HEK293 (cell line): ENCODE results near the gene CEP63.
"Not testable (repeated sequence)": the region's sequence is repeated elsewhere in the genome, so short reads cannot be mapped to it uniquely, and the experiment has no call there.

Experiments
- CTCF ChIA-PET: fragments of 350-600 bp; formaldehyde crosslinking; extraction: SDS; loops from one replicate; lab custom pipeline; 2021; ENCODE audit warnings: antibody characterized with exemption; lab: Yijun Ruan, JAX
- POLR2A ChIA-PET: fragments of 300-600 bp; formaldehyde crosslinking; extraction: SDS; loops from one replicate; lab custom pipeline; 2020; ENCODE audit warnings: antibody characterized with exemption, inconsistent platforms; lab: Yijun Ruan, JAX
- H3K27ac ChIP-seq: fragments of 200-500 bp; sonication (Bioruptor generic); 2 replicates; pipeline ENCODE4 v1.5.1; 2014; ENCODE audit warnings: low read depth, low read length, control low read depth, inconsistent platforms; ENCODE audit errors: extremely low read depth
- H3K36me3 ChIP-seq, 2 experiments: fragments of 200-500 bp in 1 of 2; sonication (Bioruptor generic) in 1 of 2; 1 replicate in 1 of 2; 2 replicates in 1 of 2; pipeline ENCODE4 v1.5.1; 2014 to 2017; ENCODE audit warnings: inconsistent platforms in 2 of 2, low read length in 2 of 2; ENCODE audit not compliant: control insufficient read depth in 2 of 2, insufficient read depth in 1 of 2
- H3K4me1 ChIP-seq: fragments of 200-500 bp; sonication (Bioruptor generic); 2 replicates; pipeline ENCODE4 v1.5.1; 2014; ENCODE audit warnings: mild to moderate bottlenecking, low read length, inconsistent platforms; ENCODE audit not compliant: control insufficient read depth, insufficient read depth
- H3K4me3 ChIP-seq: 2 replicates; pipeline ENCODE4 v1.5.1; 2011; ENCODE audit warnings: low read depth, mild to moderate bottlenecking, control low read depth, low read length, moderate library complexity
- H3K9me3 ChIP-seq: fragments of 200-500 bp; sonication (Bioruptor generic); 2 replicates; pipeline ENCODE4 v1.5.1; 2014; ENCODE audit warnings: low read depth, low read length, inconsistent platforms; ENCODE audit not compliant: control insufficient read depth, insufficient read depth
- GLI2 ChIP-seq: fragments of 450-650 bp; formaldehyde crosslinking; IDR thresholded peaks from 2 replicates; pipeline ENCODE4; 2017; ENCODE audit warnings: missing biosample characterization, missing genetic modification characterization, low read depth, borderline replicate concordance
- HOXA7 ChIP-seq: sonication (generic); formaldehyde crosslinking; IDR thresholded peaks from 2 replicates; pipeline ENCODE4 v1.8.1; 2022; ENCODE audit warnings: missing genetic modification reagents, borderline replicate concordance
- KLF1 ChIP-seq: fragments of 450-650 bp; formaldehyde crosslinking; IDR thresholded peaks from 2 replicates; pipeline ENCODE4 v1.5.1; 2016; ENCODE audit warnings: missing biosample characterization, missing genetic modification characterization
- KLF10 ChIP-seq: fragments of 450-650 bp; IDR thresholded peaks from 2 replicates; pipeline ENCODE4 v1.5.1; 2018; ENCODE audit warnings: missing biosample characterization, mild to moderate bottlenecking, missing genetic modification characterization
- KLF17 ChIP-seq: fragments of 450-650 bp; formaldehyde crosslinking; IDR thresholded peaks from 2 replicates; pipeline ENCODE4 v1.5.1; 2016; ENCODE audit warnings: missing biosample characterization, missing genetic modification characterization
- MEIS1 ChIP-seq: sonication (generic); formaldehyde crosslinking; IDR thresholded peaks from 2 replicates; pipeline ENCODE4 v1.8.1; 2022; ENCODE audit warnings: missing genetic modification reagents, mild to moderate bottlenecking, borderline replicate concordance
- OSR2 ChIP-seq: fragments of 450-650 bp; formaldehyde crosslinking; IDR thresholded peaks from 2 replicates; pipeline ENCODE4 v1.5.1; 2016; ENCODE audit warnings: missing biosample characterization, missing genetic modification characterization
- PRDM1 ChIP-seq: fragments of 450-650 bp; formaldehyde crosslinking; IDR thresholded peaks from 2 replicates; pipeline ENCODE4; 2016; ENCODE audit warnings: missing biosample characterization, missing genetic modification characterization
- RBAK ChIP-seq: fragments of 450-650 bp; formaldehyde crosslinking; IDR thresholded peaks from 2 replicates; pipeline ENCODE4 v1.5.1; 2016; ENCODE audit warnings: missing biosample characterization, missing genetic modification characterization
- TSHZ1 ChIP-seq: fragments of 450-650 bp; formaldehyde crosslinking; IDR thresholded peaks from 2 replicates; pipeline ENCODE4 v1.5.1; 2016; ENCODE audit warnings: missing biosample characterization, missing genetic modification characterization, borderline replicate concordance
- ZFP41 ChIP-seq: fragments of 450-650 bp; formaldehyde crosslinking; IDR thresholded peaks from 2 replicates; pipeline ENCODE4 v1.5.1; 2016; ENCODE audit warnings: missing biosample characterization, missing genetic modification characterization, borderline replicate concordance
- ZNF19 ChIP-seq: fragments of 450-650 bp; formaldehyde crosslinking; IDR thresholded peaks from 2 replicates; pipeline ENCODE4; 2016; ENCODE audit warnings: missing biosample characterization, missing genetic modification characterization, low read depth
- ZNF341 ChIP-seq: fragments of 450-650 bp; formaldehyde crosslinking; IDR thresholded peaks from 2 replicates; pipeline ENCODE4; 2016; ENCODE audit warnings: low read depth, missing biosample characterization, missing genetic modification characterization
- ZNF350 ChIP-seq: fragments of 450-650 bp; formaldehyde crosslinking; IDR thresholded peaks from 2 replicates; pipeline ENCODE4 v1.5.0; 2017; ENCODE audit warnings: missing biosample characterization, mild to moderate bottlenecking, missing genetic modification characterization
- ZNF366 ChIP-seq: fragments of 450-650 bp; formaldehyde crosslinking; conservative IDR thresholded peaks from 2 replicates; pipeline ENCODE4 v1.5.1; 2016; ENCODE audit warnings: missing biosample characterization, missing genetic modification characterization
- ZNF423 ChIP-seq: fragments of 450-650 bp; formaldehyde crosslinking; IDR thresholded peaks from 2 replicates; pipeline ENCODE4 v1.5.1; 2016; ENCODE audit warnings: missing biosample characterization, missing genetic modification characterization
- ZNF521 ChIP-seq: fragments of 450-650 bp; formaldehyde crosslinking; IDR thresholded peaks from 2 replicates; pipeline ENCODE4 v1.5.1; 2017; ENCODE audit warnings: missing biosample characterization, mild to moderate bottlenecking, missing genetic modification characterization
- ZNF624 ChIP-seq: fragments of 450-650 bp; formaldehyde crosslinking; IDR thresholded peaks from 2 replicates; pipeline ENCODE4 v1.5.1; 2017; ENCODE audit warnings: missing biosample characterization, missing genetic modification characterization
- ZNF747 ChIP-seq: fragments of 450-650 bp; formaldehyde crosslinking; IDR thresholded peaks from 2 replicates; pipeline ENCODE4 v1.5.1; 2016; ENCODE audit warnings: missing biosample characterization, missing genetic modification characterization
- ZNF776 ChIP-seq: fragments of 450-650 bp; formaldehyde crosslinking; IDR thresholded peaks from 2 replicates; pipeline ENCODE4 v1.5.0; 2017; ENCODE audit warnings: missing biosample characterization, missing genetic modification characterization, borderline replicate concordance
- TF ChIP-seq, protein P1 (sequence below): fragments of 450-650 bp; formaldehyde crosslinking; IDR thresholded peaks from 2 replicates; pipeline ENCODE4 v1.5.1; 2016; ENCODE audit warnings: missing biosample characterization, missing genetic modification characterization
- TF ChIP-seq, protein P2 (sequence below): fragments of 450-650 bp; formaldehyde crosslinking; IDR thresholded peaks from 2 replicates; pipeline ENCODE4 v1.5.1; 2016; ENCODE audit warnings: missing biosample characterization, missing genetic modification characterization
- TF ChIP-seq, protein P3 (sequence below): fragments of 450-650 bp; formaldehyde crosslinking; IDR thresholded peaks from 2 replicates; pipeline ENCODE4 v1.5.1; 2016; ENCODE audit warnings: missing biosample characterization, missing genetic modification characterization

The CEP63 gene

DNA sequence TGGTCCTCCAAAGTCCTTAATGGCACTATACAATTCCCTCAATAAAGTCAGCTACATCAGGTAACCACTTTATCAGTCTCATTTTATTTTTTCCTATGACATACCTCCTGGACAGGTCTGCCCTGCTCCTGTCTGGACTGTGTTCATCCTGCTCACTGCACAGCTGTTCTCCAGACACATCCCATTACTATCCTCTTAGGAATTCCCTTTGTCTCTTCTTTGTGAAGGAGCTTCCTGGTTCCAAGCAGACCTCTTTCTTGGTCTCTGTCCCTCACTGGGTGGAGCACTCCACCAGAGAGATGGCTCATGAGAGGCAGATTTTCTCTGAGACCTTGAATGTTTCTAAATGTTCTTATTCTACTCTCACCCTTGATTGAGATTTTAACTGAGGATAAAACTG lies 104.9 kb downstream of the CEP63 start (continued):
- TF ChIP-seq KLF1 (tag by site-specific recombination): no peak
- TF ChIP-seq TSHZ1 (tag by site-specific recombination): no peak
- TF ChIP-seq ZNF776 (tag by site-specific recombination): no peak

DNA sequence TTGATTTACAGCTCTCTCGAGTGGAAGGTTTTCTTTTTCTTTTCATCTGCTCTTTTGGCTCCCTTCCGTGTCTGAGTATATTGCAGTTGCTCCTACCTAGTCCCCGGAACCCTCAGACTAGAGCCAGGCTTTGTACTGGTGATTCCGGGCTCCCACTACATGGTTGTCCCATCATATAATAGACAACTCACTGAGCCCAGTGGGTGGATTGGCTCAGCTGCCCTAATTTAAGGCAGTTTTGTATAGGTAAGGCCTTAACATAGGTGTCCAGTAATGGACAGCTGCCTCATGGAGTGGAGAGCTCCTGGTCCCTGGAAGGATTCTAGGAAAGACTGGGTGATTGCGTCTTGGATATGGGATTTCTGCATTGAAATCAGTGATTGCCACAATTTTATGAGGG lies 106.9 kb downstream of the CEP63 start:
- ChIA-PET CTCF (interaction anchor here (0.6 to 2.7 kb wide), 2 partner anchors 8 to 368 kb away, joined by 3 to 13 read pairs; no protein-coding TSS in a partner anchor), POLR2A (no interaction called here)
- no peak overlapping the region for H3K4me3 ChIP-seq
- no peak overlapping the region for H3K27ac ChIP-seq
- no peak for TF ChIP-seq ZFP41 (tag by site-specific recombination)
- TF ChIP-seq, protein P1, sequence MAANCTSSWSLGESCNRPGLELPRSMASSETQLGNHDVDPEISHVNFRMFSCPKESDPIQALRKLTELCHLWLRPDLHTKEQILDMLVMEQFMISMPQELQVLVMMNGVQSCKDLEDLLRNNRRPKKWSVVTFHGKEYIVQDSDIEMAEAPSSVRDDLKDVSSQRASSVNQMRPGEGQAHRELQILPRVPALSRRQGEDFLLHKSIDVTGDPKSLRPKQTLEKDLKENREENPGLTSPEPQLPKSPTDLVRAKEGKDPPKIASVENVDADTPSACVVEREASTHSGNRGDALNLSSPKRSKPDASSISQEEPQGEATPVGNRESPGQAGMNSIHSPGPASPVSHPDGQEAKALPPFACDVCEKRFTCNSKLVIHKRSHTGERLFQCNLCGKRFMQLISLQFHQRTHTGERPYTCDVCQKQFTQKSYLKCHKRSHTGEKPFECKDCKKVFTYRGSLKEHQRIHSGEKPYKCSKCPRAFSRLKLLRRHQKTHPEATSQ (tag by site-specific recombination): no peak
- no peaks in the 10 kb centered on the region for H3K36me3 ChIP-seq
- H3K4me1 ChIP-seq: no peaks in the 10 kb centered on the region
- H3K9me3 ChIP-seq: no peaks in the 10 kb centered on the region

- ChIA-PET CTCF (interaction anchor here (0.6 kb wide), 1 partner anchor 1227 kb away, joined by 3 read pairs; no protein-coding TSS in a partner anchor), POLR2A (no interaction called here)
- H3K4me3 ChIP-seq: no peak overlapping the region
These were observed 108.5 kb downstream of the CEP63 start for GRCh38 chr3:134594331-134594741.

DNA sequence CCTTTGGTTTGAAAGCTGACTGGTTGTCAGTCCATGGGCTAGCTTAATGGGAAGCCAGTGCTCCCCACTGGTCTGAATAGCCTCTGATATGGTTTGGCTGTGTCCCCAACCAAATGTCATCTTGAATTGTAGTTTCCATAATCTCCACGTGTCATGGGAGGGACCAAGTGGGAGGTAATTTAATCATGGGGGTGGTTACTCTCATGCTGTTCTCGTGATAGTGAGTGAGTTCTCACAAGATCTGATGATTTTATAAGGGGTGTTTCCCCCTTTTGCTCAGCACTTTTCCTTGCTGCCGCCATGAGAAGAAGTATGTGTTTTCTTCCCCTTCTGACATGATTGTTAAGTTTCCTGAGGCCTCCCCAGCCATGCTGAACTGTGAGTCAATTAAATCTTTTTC lies 109.1 kb downstream of the CEP63 start:
- CTCF ChIA-PET, H3K27ac ChIP-seq, H3K4me1 ChIP-seq, H3K4me3 ChIP-seq, H3K36me3 ChIP-seq, POLR2A ChIA-PET, H3K9me3 ChIP-seq: not testable (repeated sequence)

More at GRCh38 chr3:134594331-134594741, 108.5 kb downstream of the CEP63 start:
- Histone ChIP-seq H3K36me3 (no peaks in the 10 kb centered on the region), H3K9me3 (no peaks in the 10 kb centered on the region)
- TF ChIP-seq, protein P2, sequence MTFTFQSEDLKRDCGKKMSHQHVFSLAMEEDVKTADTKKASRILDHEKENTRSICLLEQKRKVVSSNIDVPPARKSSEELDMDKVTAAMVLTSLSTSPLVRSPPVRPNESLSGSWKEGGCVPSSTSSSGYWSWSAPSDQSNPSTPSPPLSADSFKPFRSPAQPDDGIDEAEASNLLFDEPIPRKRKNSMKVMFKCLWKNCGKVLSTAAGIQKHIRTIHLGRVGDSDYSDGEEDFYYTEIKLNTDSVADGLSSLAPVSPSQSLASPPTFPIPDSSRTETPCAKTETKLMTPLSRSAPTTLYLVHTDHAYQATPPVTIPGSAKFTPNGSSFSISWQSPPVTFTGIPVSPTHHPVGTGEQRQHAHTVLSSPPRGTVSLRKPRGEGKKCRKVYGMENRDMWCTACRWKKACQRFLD (tag by site-specific recombination): no peak
- no peak for TF ChIP-seq HOXA7 (CRISPR knock-in tag)
- TF ChIP-seq KLF17: no peak
- TF ChIP-seq OSR2 (tag by site-specific recombination): no peak
- TF ChIP-seq KLF10 (tag by site-specific recombination): no peak
- TF ChIP-seq RBAK (tag by site-specific recombination): no peak
- no peak for TF ChIP-seq ZNF521 (tag by site-specific recombination)
- no peak for TF ChIP-seq ZNF350 (tag by site-specific recombination)
- TF ChIP-seq ZNF19 (tag by site-specific recombination): no peak
- no peak for TF ChIP-seq ZNF423 (tag by site-specific recombination)
- no peak for TF ChIP-seq MEIS1 (CRISPR knock-in tag)
- no peak for TF ChIP-seq GLI2 (tag by site-specific recombination)
- TF ChIP-seq ZNF624: no peak
- TF ChIP-seq ZNF341 (tag by site-specific recombination): no peak
- TF ChIP-seq, protein P3, sequence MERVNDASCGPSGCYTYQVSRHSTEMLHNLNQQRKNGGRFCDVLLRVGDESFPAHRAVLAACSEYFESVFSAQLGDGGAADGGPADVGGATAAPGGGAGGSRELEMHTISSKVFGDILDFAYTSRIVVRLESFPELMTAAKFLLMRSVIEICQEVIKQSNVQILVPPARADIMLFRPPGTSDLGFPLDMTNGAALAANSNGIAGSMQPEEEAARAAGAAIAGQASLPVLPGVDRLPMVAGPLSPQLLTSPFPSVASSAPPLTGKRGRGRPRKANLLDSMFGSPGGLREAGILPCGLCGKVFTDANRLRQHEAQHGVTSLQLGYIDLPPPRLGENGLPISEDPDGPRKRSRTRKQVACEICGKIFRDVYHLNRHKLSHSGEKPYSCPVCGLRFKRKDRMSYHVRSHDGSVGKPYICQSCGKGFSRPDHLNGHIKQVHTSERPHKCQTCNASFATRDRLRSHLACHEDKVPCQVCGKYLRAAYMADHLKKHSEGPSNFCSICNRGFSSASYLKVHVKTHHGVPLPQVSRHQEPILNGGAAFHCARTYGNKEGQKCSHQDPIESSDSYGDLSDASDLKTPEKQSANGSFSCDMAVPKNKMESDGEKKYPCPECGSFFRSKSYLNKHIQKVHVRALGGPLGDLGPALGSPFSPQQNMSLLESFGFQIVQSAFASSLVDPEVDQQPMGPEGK: no peak
- TF ChIP-seq PRDM1 (tag by site-specific recombination): no peak
- TF ChIP-seq ZNF747 (tag by site-specific recombination): no peak
- TF ChIP-seq ZNF366: no peak
- TF ChIP-seq, all 188 proteins: peak for 0
- Histone ChIP-seq H3K4me1 (no peaks in the 10 kb centered on the region), H3K27ac (no peak overlapping the region)
